Daoy (cell line): Measurements from ENCODE around the gene PID1. TPM values are rescaled to one million over a fixed set of nuclear protein-coding genes. Genes with fewer than 3 reads are reported as not detected.

Experiments
- DNase-seq: peaks from one replicate; pipeline ENCODE4 v3.0.0-alpha.2; 2015; ENCODE audit warnings: low read depth
- total RNA-seq: library from RNA; depleted of rRNA; stranded (reverse); fragments of >200 nt; shearing (Covaris generic); gene quantifications from 2 replicates; pipeline ENCODE4 v1.2.3, GENCODE V29; 2014; rRNA removed

PID1 gene, protein sequence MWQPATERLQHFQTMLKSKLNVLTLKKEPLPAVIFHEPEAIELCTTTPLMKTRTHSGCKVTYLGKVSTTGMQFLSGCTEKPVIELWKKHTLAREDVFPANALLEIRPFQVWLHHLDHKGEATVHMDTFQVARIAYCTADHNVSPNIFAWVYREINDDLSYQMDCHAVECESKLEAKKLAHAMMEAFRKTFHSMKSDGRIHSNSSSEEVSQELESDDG
- total RNA-seq: 6.1 and 7.2 TPM in 2 replicates

DNA sequence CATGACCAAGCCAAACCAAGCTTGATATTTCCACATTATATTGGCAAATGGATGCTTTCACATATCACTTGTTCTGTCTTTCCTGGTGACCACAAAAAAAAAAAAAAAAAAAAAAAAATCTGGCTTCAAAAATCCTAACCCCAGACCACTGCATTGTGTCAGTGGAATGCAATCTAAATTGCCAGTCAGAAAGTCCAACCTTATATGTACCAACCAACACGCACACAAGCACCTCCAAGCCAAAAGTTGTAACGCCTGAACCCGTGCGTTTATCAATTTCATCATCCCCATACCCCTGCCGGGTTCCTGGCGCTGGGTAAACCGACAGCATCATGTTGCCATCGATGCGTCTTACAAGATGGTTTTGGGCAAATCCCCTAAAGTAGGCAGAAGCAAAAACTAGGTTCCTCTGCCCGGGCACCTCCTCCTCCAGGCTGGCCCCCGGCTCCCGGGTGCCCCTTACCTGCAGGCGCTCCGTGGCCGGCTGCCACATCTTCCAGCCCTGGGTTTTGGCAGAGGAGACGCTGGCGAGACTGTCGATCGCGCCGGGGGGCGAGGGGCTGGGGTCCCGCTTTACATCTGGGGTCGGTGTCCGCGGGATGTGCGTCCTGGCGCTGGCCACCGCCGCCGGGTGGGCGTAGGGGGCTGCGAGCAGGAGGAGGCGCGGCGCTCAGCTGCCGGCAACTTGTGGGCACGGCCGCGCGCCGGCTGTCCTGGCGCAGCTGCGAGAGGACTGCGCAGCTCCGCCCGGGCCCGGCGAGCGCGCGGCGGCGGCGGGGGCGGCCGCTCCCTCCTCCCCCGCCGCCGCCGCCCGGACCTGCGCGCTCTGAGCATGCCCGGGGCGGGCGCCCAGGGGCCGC lies at the start of gene PID1:
PID1 (minus strand) TSS at position 737 of the 860 bp plus-strand sequence; CDS start at position 493, 244 bp downstream.
- DNase-seq: peak; percentile 58

DNA sequence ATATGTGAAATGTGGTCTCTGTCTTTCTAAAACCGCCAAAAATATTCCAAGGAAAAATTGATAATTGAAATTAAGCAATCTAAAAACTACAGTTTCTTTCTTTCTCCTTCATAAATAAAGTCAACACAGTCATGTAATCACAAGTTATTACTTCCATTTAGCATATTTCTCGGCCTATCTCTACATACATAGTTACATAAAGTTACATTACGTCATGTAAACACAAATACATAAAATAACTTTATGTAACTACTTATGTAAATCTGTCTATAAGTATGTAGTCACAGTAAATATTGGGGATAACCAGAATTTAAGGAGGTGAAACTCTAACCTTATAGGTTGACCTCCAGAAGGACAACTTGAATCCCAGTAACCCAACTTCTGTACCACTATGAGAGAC lies 48.5 kb upstream of the PID1 start:
- DNase-seq: no peak

DNA sequence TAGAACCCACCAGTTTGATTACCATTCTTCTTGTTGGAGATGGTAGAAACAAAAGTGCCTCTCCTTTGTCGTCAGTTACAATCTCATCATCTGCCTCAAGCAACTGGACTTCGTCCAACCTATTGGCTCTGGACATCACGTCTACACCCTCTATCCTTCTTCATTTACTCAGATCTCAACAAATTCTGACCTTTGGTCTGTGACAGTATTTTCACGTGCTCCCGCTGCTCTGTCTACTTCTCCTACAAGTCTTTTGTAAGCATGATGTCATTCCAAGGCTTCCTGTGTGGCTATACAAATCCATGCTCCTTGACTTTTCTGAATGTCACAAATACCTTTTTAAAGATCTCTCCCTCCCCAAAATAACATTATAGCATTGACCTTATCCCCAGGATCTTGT lies 43.0 kb upstream of the PID1 start:
- no peak for DNase-seq

DNA sequence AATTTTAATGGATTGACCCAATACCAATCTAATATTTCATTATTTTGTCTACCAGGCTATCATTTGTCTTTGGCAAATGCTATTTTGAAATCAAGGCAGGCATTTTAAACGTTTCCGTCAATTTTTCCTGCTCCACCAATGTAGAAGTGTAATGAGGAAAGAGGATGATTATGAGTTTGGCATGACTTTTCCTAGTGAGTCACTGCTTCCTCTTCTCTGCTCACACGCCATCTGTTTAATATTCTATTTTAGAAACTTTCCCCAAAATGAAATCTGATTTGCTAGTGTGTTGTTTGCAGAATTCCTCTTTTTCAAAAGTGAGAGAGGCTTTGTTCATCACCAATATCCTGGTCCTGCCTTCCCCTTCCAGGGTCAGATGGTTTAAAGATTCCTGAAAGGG lies 42.5 kb upstream of the PID1 start:
- peak; percentile 43 for DNase-seq

DNA sequence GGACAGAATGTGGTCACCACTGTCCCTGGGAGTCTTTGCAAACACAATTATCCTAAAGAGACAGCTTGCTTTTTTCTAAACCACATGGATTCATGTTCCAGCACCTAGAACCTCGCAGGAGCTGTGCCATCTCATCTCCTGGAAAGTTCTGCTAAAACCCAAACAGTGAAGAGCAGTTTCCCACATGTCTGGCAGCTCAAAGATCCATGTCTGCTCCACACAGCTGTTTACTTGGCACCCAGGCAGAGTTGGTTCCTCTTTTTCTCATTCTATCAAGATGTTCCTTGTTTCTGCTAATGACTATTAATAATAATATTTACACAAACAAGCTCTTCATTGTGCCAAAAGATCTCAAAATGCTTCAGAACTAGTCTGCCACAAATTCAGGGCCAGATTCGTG lies 30.1 kb upstream of the PID1 start:
- DNase-seq: no peak

DNA sequence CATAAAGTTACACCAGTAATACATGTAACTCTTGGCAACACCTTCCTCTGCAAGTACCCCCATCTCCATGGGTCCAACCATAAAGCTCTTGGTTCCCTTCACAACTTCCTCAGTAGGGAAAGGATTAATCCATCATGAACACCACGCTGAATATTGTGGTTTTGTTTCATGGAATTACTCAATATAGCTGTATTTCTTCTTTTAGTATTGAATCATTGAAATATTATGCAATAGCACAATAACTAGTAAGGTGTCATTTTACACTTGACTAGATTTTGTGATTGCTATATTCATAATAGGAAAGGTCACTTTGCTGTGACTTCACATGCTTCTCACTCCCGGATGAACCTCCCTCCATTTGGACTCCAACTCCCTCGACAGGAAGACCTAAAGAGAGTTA lies 29.7 kb upstream of the PID1 start:
- no peak for DNase-seq

DNA sequence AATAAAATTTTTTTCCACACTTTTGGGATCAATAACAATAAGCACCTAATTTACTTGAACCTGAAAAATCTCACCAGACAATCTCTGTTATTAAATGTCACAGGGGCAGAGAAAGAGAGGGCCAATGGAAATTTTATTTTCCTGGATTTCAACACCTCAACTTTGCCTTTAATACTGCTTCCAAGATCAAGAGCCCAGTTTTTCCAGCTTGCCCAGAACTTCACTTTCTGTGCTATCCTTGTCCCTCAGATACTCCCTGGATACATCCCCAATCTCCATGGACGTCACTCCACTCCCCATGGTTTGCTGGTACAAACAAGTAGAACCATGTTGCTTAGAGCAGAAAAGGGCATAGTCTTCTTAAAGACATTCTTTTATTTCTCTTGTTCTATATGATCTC lies 29.3 kb upstream of the PID1 start:
- DNase-seq: no peak

DNA sequence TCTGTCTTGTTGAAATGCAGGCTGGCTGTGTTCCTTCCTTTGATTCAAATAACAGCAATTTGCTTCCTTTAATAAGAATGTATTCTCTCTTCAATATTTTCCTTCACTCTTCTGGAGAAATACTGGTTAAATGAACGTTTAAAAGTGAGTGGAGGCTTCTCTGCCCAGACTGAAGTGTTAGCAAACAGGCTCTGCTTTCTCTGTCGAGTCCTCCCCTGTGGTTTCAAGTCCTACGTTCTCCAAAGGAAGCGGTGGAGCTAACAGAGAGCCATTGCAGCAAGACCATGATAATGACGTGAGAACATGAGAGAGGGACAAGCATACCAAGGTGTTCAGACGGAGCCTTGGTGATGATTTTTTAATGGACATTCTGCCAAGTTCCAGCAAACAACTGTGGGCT lies 26.2 kb upstream of the PID1 start:
- no peak for DNase-seq

DNA sequence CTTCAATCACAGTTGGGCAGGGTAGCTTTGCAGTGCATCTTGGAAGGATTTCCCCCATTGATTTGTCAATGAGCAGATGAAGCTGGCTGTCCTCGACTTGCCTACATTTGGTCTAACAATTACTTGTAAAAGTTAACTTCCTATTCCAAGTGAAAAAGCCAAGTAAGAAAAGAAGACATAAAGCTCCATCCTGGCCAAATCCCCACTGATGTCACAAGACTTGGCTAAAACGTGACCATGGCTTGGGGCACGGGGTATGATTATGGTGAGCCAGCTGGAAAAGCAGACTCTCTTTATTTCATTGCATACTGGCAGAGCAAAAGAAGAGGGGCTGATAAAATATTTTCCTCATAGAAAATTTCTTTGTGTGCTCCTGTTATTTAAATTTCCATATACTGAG lies 25.4 kb upstream of the PID1 start:
- DNase-seq: no peak

DNA sequence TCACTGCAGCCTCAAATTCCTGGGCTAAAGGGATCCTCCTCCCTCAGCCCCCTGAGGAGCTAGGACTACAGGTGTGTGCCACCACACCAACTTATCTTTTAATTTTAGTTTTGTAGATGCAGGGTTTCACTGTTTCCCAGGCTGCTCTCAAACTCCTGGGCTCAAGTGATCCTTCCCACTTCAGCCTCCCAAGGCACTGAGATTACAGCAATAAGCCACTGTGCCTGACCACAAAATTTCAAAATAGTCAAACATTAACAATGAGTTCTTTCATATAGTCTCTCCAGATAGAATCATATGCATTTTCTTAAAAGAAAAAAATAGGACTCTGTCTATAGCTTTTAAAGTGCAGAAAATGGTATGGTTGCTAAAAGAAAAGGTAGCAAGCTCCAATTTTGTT lies 24.9 kb upstream of the PID1 start:
- no peak for DNase-seq

DNA sequence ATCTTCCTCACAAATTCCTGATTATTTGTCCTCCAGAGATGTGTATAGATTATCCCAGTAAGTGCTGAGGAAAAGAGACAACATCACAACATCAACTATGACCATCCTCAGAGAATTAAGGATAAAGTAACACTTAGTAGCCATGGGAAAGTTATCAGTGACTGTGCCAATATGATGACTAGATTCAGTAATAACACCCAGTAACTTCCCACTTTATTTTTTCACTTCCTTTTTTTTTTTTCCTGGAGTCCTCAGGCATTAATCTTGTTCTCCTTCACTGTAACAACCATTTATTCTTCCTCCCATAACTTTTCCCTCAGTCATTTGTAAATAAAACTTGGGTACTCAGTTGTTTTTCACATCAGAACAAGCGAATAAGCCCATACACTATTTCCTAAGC lies 16.7 kb upstream of the PID1 start:
- no peak for DNase-seq

DNA sequence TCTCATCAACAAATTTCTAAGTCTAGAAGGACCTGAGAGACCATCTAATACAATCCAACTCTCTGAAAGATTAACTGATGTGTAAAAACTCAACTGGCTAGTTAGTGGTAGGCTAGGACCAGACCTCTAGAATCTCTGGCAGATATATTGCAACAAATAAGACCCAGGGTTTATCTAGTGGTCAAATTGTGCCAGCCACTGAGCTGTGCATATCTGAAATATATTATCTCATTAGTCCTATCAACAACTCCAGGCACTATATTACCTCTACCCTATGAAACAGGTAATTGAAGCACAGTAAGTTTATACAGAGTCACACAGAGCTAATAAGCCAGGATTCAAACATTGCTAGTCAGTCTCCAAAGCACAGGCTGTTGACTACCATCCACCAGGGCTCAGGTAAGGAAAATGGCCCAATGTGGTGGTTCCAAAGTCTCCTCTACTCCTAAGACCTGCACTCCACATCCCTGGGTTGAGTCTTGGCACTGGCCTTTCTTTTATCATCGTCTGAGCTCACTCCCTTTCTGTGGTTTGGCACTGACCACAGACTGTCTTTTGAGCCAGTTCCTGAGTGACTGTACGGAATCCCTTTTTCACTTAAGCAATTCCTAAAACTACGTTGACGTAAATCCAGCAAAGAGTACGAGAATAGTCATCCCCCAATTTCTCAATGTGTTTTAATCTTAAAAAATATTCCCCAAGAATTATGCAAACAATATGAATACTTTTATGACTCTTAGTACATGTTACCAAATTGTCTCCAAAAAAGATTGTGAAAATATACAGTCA lies 11.9 kb upstream of the PID1 start:
- peak; percentile 65 for DNase-seq

DNA sequence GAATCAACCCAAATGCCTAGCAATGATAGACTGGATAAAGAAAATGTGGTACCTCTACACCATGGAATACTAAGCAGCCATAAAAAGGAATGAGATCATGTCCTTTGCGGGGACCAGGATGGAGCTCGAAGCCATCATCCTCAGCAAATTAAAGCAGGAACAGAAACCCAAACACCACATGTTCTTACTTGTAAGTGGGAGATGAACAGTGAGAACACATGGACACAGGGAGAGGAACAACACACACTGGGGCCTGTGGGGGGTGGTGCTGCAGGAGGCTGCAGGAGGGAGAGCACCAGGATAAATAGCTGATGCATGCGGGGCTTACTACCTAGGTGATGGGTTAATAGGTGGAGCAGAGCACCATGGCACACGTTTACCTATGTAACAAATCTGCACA lies 8.4 kb upstream of the PID1 start:
- DNase-seq: no peak

DNA sequence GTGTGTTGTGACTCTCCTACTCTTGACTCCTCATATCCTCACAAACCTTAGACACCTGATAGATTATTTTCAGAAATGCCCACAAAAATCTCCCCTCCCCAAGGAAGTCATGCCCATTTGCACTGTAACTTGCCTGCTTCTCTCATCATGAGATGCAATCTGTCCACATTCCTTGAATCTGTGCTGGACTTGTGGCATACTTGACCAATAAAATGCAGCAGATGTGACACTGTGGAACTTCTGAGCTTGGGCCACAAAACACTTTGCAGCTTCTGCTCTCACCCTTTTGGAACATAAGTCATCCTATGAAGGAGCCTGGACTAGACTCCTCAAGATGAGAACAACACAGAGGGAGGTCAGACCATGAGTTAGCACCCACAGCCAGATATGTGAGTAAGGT lies 4.4 kb upstream of the PID1 start:
- DNase-seq: no peak

DNA sequence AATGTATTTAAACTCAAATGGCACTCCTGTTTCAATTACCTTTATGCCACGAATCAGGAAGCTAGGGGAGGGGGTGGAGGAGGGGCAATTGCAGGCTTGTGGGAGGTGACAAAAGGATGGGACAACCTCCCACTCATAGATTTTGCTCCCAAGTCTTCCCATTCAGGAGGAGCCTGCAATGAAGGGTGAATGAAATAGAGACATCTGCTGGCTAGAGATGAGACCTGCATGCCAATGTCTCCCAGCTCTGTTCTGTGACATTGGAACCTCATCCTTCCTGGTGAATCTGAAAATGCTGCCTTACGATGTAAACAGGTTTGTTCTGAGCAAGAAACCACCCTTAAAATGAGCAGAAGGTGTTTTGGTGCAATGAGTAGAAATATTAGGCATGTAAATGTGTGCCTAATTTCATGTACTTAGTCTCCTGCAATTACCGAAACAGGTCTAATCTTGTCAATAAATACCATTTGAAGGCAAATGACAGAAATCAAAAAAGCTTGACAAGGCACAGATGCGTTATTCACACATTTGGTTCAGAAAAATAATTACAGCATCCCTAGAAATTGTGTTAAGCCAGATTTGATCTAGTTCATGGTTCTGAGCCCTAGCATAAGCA lies 2.7 kb upstream of the PID1 start:
- peak; percentile 72 for DNase-seq

DNA sequence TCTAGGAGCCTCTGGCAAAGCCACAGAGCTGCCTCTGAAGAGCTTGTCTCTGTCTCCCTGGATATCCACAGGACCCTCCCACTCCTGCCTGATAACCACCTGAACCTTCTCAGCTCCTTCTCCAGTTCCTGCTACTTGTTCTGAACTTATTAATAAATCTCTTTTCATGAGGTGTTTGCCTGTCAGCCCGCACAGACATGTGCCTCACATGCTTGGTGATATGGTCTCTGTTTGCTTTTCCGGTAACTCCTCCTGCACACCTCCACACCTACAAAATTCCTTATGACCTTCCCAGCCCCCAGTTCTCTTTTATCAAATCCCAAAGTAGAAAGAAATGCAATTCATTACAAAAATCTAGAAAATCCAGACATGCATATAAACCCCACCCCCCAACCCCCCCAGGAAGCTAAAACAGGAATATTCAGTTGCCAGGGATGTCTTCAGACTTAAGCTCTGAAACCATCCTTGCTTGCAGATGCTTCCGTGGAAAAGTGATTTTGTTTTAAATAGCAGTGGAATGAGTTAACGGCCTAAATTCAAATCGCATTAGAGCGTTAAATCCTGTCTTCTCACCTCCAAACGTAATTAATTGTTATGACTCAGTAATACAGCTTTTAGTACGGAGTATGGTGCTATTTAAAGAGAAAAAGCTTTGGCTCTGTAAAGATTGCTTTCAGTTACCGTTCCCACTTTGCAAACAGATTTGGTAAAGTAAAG lies 2.1 kb upstream of the PID1 start:
- DNase-seq: no peak

DNA sequence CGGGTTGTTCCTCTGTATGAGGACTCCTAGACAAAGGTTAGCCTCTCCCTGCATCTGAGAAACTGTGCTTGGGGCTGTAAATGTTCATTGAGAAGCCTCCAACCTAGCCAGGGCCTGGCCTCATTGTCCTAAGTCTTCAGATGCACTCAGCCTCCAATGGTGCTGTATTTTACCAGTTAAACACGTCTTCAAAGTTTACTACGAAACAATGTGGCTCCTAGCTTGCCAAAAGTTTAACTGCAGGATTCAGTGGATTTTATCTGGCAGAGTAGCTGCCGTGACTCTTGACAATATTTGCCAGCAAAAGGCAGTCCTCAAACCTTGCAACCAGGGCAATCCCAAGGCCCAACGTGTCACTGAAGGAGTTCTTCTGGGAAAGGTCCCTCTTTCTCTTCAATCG lies 1.1 kb downstream of the PID1 start:
- DNase-seq: no peak

DNA sequence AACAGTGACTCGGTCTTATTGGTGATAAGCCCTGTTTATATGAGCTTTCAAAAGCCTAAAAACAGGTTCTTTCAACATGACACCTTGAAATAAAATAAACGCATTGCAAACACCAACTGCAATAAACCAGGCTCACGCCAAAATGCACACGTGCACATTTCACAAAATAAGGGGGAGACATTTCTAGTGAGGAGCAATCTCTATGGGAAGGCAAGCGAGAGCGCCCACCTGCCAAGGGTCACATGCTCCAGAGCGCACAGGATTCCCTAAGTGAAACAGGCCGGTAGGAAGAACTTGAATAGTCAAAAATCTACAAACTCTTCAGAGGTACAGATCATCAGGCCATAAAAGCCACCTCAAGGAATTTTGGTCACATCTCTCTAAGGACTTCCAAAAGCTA lies 1.9 kb downstream of the PID1 start:
- no peak for DNase-seq

DNA sequence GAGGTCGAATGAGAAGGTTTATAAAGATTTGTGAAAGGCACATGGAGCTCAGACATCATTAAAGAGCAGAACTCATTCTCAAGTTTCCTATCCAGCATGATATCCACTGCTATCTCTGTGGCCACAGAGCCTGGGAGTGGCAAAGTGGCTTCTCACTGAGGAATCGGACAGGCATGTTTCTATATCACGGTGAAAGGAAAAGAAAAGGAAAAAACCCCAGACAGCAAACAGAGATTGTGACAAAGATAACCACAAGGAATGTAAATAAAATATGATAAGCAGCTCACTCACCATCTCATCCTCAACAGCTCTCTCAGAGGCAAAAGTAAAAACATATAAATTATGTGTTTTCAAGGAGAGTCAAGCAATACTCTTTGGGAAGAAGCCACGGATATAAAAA lies 2.5 kb downstream of the PID1 start:
- peak; percentile 35 for DNase-seq

DNA sequence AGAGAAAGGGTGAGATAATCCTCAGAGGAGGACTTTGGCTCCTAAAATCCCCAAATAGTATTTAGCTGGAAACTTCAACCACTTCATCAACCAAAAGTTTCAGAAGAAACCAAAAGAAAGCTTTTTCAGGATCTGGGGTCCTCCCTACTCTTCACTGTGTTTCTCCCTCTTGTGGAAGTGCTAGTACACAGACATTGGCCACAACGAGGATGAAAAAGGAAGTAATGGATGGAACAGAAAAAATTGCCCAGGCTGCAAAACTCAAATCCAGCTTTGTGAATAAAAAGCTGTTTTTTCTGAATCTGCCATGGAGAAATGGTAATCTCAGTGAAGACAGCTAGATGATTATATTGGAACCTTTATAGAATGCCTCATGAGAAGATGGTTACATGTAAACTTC lies 4.0 kb downstream of the PID1 start:
- DNase-seq: no peak

DNA sequence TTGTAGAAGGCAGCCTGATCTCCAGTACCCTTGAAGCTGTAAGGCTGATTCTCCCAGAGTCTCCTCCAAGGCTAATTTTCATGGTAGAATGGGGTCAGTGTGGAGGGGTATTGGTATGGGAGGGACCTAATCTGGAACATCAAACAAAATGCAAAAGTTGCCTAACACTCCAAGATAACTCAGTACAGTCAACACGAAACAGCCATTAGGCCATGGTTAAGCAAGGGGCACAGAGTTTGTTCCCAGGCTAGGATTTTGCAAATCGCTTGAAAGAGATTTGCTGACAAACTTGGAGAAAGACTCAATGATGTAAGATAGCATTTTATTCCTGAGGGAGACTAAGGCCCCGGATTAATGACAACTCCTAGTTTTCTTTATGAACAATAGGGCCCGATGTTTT lies 5.4 kb downstream of the PID1 start:
- DNase-seq: no peak

DNA sequence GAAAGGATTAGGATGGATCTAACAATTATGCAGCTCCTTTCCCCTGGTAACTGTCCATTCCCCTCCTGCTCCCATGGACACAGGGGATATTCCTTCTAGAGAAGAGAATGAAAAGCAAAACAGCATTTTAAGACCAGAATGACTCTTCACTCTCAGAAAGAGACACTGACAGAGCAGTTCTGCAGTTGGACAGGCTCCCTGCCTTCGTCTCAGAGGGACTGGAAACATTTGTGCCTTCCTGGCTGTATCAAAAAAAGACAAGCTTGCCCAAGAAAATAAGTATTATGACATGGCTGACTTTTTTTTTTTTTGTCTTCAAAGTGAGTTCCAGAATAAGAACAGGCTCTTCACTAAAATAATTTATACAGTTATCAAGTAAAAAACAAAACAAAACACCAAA lies 9.5 kb downstream of the PID1 start:
- no peak for DNase-seq
